Measurements from ENCODE around the gene EIF2AK2.

GRCh38 chr2:37191253-37191652, 34.5 kb upstream of the EIF2AK2 start:
- TF ChIP-seq, protein P1, sequence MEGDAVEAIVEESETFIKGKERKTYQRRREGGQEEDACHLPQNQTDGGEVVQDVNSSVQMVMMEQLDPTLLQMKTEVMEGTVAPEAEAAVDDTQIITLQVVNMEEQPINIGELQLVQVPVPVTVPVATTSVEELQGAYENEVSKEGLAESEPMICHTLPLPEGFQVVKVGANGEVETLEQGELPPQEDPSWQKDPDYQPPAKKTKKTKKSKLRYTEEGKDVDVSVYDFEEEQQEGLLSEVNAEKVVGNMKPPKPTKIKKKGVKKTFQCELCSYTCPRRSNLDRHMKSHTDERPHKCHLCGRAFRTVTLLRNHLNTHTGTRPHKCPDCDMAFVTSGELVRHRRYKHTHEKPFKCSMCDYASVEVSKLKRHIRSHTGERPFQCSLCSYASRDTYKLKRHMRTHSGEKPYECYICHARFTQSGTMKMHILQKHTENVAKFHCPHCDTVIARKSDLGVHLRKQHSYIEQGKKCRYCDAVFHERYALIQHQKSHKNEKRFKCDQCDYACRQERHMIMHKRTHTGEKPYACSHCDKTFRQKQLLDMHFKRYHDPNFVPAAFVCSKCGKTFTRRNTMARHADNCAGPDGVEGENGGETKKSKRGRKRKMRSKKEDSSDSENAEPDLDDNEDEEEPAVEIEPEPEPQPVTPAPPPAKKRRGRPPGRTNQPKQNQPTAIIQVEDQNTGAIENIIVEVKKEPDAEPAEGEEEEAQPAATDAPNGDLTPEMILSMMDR (IDR thresholded peaks at IDR 0.05), result no peak
- TF ChIP-seq POLR2A (IDR thresholded peaks at IDR 0.05; ENCODE audit: low read depth) (no peak), POLR2AphosphoS5 (IDR thresholded peaks at IDR 0.05) (no peak), EP300 (IDR thresholded peaks at IDR 0.05) (no peak)
